GM12878 (cell line): ENCODE measurements around the gene WWOX. TPM values are rescaled to one million over a fixed set of nuclear protein-coding genes. Genes with fewer than 3 reads are reported as not detected.

Source experiments
- ATAC-seq: fragments of 200-7000 bp; cut with Tn5 transposase; 3 replicates; pipeline ENCODE4 v1.9.1; 2020; ENCODE audit warnings: mild to moderate bottlenecking, moderate library complexity
- BruUV-seq: library from RNA; stranded (reverse); fragments of 400-500 nt; replicated peaks from 2 replicates; lab custom pipeline; 2021; lab: Mats Ljungman, UMichigan
- CTCF ChIA-PET: fragments of 300-600 bp; sonication (Branson Sonifier 250); formaldehyde crosslinking; extraction: SDS; loops from one replicate; lab custom pipeline; 2021; ENCODE audit warnings: inconsistent platforms; lab: Yijun Ruan, JAX
- POLR2A ChIA-PET: fragments of 350-600 bp; formaldehyde crosslinking; extraction: SDS; loops from one replicate; lab custom pipeline; 2021; ENCODE audit warnings: inconsistent platforms; lab: Charles Lee
- RAD21 ChIA-PET: fragments of 300-600 bp; sonication (Branson Sonifier 250); formaldehyde crosslinking; loops from one replicate; lab custom pipeline; 2023; ENCODE audit warnings: antibody characterized with exemption; ENCODE audit not compliant: unreplicated experiment; lab: Charles Lee
- SMC1A ChIA-PET: fragments of 300-600 bp; sonication (Branson Sonifier 250); formaldehyde crosslinking; loops from one replicate; lab custom pipeline; 2023; ENCODE audit not compliant: unreplicated experiment, uncharacterized antibody; lab: Charles Lee
- DNase-seq: peaks from one replicate; pipeline ENCODE4 v3.0.0-alpha.2; 2011; ENCODE audit warnings: low read depth, low spot score
- FAIRE-seq: peaks from 3 replicates; lab custom pipeline; 2011; peaks lifted over from hg19 to GRCh38; lab: Jason Lieb, UNC
- H2AFZ ChIP-seq: 2 replicates; pipeline ENCODE4 v1.6.0; 2011; ENCODE audit warnings: low read depth, low read length, control low read depth; ENCODE audit not compliant: control insufficient read depth
- H3K27ac ChIP-seq: 2 replicates; pipeline ENCODE4 v1.5.1; 2011; ENCODE audit warnings: control low read depth; ENCODE audit not compliant: control insufficient read depth, insufficient read depth
- H3K27me3 ChIP-seq, 2 experiments: replicated peaks in 1 of 2; 2 replicates each; pipeline versions ENCODE4 v1.6.0 to v1.6.1; 2011; ENCODE audit warnings: low read length in 1 of 2; ENCODE audit not compliant: control insufficient read depth in 2 of 2, insufficient read depth in 2 of 2
- H3K36me3 ChIP-seq, 2 experiments: 2 replicates each; pipeline ENCODE4 v1.5.1; 2011; ENCODE audit warnings: low read length in 1 of 2; ENCODE audit not compliant: control insufficient read depth in 2 of 2, insufficient read depth in 2 of 2
- H3K4me1 ChIP-seq: 2 replicates; pipeline ENCODE4 v1.6.1; 2011; ENCODE audit warnings: mild to moderate bottlenecking, low read length, moderate library complexity, mixed read lengths; ENCODE audit not compliant: control insufficient read depth, insufficient read depth
- H3K4me2 ChIP-seq: 2 replicates; pipeline ENCODE4 v1.6.0; 2011; ENCODE audit warnings: control low read depth; ENCODE audit not compliant: control insufficient read depth, insufficient read depth
- H3K4me3 ChIP-seq: fragments of 200-600 bp; sonication (generic); 2 replicates; pipeline ENCODE4 v1.5.1; 2016
- H3K79me2 ChIP-seq: 2 replicates; pipeline ENCODE4 v1.6.0; 2011; ENCODE audit warnings: low read length; ENCODE audit not compliant: control insufficient read depth, insufficient read depth
- H3K9ac ChIP-seq: 2 replicates; pipeline ENCODE4 v1.8.0; 2011; ENCODE audit warnings: low read length, control low read depth, mixed read lengths; ENCODE audit not compliant: control insufficient read depth, insufficient read depth
- H3K9me3 ChIP-seq: replicated peaks from 3 replicates; pipeline ENCODE4 v1.5.1; 2011; ENCODE audit warnings: mild to moderate bottlenecking, low read length; ENCODE audit not compliant: control insufficient read depth, insufficient read depth
- H4K20me1 ChIP-seq: 2 replicates; pipeline ENCODE4 v1.6.0; 2011; ENCODE audit not compliant: control insufficient read depth, insufficient read depth
- CBX3 ChIP-seq: fragments of 200-600 bp; sonication (generic); IDR thresholded peaks from 2 replicates; pipeline ENCODE4 v1.6.1; 2016; ENCODE audit warnings: low read depth, borderline replicate concordance
- MTA3 ChIP-seq: IDR thresholded peaks from 2 replicates; pipeline ENCODE4 v1.6.1; 2012; ENCODE audit warnings: low read length, inconsistent platforms, borderline replicate concordance
- RFX5 ChIP-seq: IDR thresholded peaks from 2 replicates; pipeline ENCODE4 v1.6.1; 2011; ENCODE audit warnings: low read depth, low read length, improper control_type of control experiment
- TCF12 ChIP-seq: IDR thresholded peaks from 2 replicates; pipeline ENCODE4 v1.6.1; 2011; ENCODE audit warnings: low read depth, mild to moderate bottlenecking, low read length
- WGBS: methylation state at CpG from one replicate; pipeline ENCODE4 v1.1.6; 2016; ENCODE audit warnings: low lambda C conversion rate; ENCODE audit not compliant: insufficient replicate concordance, insufficient coverage; ENCODE audit errors: missing lambda C conversion rate; 5-methylcytosine and 5-hydroxymethylcytosine counted together
- in situ Hi-C: fragments of 300-500 bp; cut with MboI; formaldehyde crosslinking; loops from 9 replicates; pipeline ENCODE4 v1.14.3; 2018; ENCODE audit warnings: mixed read lengths
- intact Hi-C: fragments of 100-400 bp; cut with micrococcal nuclease; formaldehyde crosslinking; loops from one replicate; pipeline ENCODE4 v1.14.2; 2022; ENCODE audit not compliant: unreplicated experiment
- polyA plus RNA-seq, 11 experiments: library from polyadenylated mRNA; depleted of rRNA in 4 of 11; unstranded in 6 of 11; stranded (reverse) in 5 of 11; fragments of >200 nt; fragmentation: Nextera tagmentation in 4 of 11; fragmentation: Illumina TruSeq in 1 of 11; extraction: Ambion mirVana in 4 of 11; extraction: Trizol in 1 of 11; gene quantifications; 1 replicate in 1 of 11; 2 replicates in 10 of 11; pipeline versions ENCODE4 v1.2.1 to v1.2.3, GENCODE V29; 2011 to 2016; ENCODE audit warnings: inconsistent platforms in 2 of 11, missing spikeins in 2 of 11, low read depth in 1 of 11
- total RNA-seq, 4 experiments: library from RNA; depleted of rRNA in 3 of 4; stranded (reverse); fragments of >200 nt in 3 of 4; fragmentation: Illumina TruSeq in 1 of 4; extraction: Trizol in 1 of 4; gene quantifications; 2 replicates each; pipeline versions ENCODE4 v1.2.1 to v1.2.3, GENCODE V29; 2013 to 2021
- TF ChIP-seq, protein P1 (sequence below): IDR thresholded peaks from 2 replicates; pipeline ENCODE4 v1.6.1; 2012; ENCODE audit warnings: improper control_type of control experiment, low read depth, low read length; ENCODE audit not compliant: insufficient replicate concordance

The WWOX gene
- total and polyA plus RNA-seq, 10 of the 15 experiments (the other 5 are each of a cell fraction or from before 2014, with no cell fraction given), result 2.8 to 24.4 (median 17.8) TPM

DNA sequence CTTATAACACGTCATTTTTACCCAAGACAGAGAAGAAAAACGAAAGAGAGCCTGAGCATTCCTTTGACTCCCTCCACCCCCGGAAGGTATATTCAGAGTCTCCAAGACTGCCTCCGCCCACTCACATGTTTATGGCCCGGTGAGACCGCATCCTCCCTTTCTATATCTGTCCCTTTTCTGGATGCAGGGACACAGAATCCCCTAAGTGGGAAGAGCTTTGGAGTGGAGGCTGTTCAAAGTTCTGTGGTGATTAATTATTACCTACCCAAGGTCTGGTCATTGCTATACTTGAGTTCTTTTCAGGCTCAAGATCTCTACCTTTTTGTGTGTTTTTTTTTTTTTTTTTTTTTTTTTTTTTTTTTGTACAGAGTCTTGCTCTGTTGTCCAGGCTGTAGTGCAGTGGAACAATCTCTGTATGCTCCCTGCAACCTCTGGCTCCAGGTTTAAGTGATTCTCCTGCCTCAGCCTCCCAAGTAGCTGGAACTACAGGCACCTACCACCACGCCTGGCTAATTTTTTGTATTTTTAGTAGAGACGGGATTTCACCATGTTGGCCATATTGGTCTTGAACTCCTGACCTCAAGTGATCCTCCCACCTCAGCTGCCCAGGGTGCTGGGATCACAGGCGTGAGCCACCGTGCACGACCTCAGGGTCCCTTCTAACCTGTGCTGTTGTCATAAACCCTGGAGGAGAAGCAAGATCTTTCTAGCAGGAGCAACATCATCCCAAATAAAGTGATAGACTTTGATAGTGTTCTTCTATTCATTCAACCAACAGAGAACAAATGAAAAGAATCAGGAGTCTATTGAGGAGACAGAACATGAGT is 407.1 kb downstream of the WWOX start:
- TF ChIP-seq TCF12 (no peak), MTA3 (no peak), CBX3 (no peak), RFX5 (no peak)
- TF ChIP-seq, protein P1, sequence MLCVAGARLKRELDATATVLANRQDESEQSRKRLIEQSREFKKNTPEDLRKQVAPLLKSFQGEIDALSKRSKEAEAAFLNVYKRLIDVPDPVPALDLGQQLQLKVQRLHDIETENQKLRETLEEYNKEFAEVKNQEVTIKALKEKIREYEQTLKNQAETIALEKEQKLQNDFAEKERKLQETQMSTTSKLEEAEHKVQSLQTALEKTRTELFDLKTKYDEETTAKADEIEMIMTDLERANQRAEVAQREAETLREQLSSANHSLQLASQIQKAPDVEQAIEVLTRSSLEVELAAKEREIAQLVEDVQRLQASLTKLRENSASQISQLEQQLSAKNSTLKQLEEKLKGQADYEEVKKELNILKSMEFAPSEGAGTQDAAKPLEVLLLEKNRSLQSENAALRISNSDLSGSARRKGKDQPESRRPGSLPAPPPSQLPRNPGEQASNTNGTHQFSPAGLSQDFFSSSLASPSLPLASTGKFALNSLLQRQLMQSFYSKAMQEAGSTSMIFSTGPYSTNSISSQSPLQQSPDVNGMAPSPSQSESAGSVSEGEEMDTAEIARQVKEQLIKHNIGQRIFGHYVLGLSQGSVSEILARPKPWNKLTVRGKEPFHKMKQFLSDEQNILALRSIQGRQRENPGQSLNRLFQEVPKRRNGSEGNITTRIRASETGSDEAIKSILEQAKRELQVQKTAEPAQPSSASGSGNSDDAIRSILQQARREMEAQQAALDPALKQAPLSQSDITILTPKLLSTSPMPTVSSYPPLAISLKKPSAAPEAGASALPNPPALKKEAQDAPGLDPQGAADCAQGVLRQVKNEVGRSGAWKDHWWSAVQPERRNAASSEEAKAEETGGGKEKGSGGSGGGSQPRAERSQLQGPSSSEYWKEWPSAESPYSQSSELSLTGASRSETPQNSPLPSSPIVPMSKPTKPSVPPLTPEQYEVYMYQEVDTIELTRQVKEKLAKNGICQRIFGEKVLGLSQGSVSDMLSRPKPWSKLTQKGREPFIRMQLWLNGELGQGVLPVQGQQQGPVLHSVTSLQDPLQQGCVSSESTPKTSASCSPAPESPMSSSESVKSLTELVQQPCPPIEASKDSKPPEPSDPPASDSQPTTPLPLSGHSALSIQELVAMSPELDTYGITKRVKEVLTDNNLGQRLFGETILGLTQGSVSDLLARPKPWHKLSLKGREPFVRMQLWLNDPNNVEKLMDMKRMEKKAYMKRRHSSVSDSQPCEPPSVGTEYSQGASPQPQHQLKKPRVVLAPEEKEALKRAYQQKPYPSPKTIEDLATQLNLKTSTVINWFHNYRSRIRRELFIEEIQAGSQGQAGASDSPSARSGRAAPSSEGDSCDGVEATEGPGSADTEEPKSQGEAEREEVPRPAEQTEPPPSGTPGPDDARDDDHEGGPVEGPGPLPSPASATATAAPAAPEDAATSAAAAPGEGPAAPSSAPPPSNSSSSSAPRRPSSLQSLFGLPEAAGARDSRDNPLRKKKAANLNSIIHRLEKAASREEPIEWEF, result no peak
- RAD21 ChIA-PET, result interaction anchor here (0.6 kb wide), 1 partner anchor 167 kb away, joined by 3 read pairs; no protein-coding TSS in a partner anchor
- whole genome bisulfite sequencing, result 57% methylated on average over 11 of the region's 11 CpGs
- intact Hi-C loops (loop anchor here (10.0 kb wide), 1 partner anchor 538 kb away; no protein-coding TSS in a partner anchor), in situ Hi-C loops (loop anchor here (5.0 to 10.0 kb wide), 2 partner anchors 266 to 1098 kb away; partner anchors contain the start of gene MAF)
- no peak overlapping the region for H3K4me3 ChIP-seq
- no peaks in the 10 kb centered on the region for H3K9me3 ChIP-seq
- no peak for DNase-seq
- POLR2A ChIA-PET, result no interaction called here
- no peak overlapping the region for H3K27ac ChIP-seq
- H3K4me2 ChIP-seq, result no peak overlapping the region
- ATAC-seq, result no peak
- H3K36me3 ChIP-seq, result no peaks in the 10 kb centered on the region
- H4K20me1 ChIP-seq, result no peaks in the 10 kb centered on the region
- no peak for FAIRE-seq
- no peak overlapping the region for H3K9ac ChIP-seq
- CTCF ChIA-PET, result interaction anchor here (4.7 kb wide), 1 partner anchor 264 kb away, joined by 36 read pairs; no protein-coding TSS in a partner anchor
- SMC1A ChIA-PET, result no interaction called here
- H3K27me3 ChIP-seq, result no peaks in the 10 kb centered on the region
- no peaks in the 10 kb centered on the region for H3K79me2 ChIP-seq
- peaks cover 3% of the 10 kb centered on the region for H3K4me1 ChIP-seq
- no TSS peak for BruUV-seq
- no peak overlapping the region for H2AFZ ChIP-seq
